Fibroblast of lung (primary cell): ENCODE measurements around the gene ADAMTS6. TPM values are rescaled to one million over a fixed set of nuclear protein-coding genes. Genes with fewer than 3 reads are reported as not detected.

Experiments
- DNase-seq, 2 donors: peaks; one replicate each; pipeline versions ENCODE4 v3.0.0 to v3.0.0-alpha.2; 2010; ENCODE audit warnings: low read depth in 2 of 2
- H2AFZ ChIP-seq: 2 replicates; pipeline ENCODE4 v1.5.1; 2012; ENCODE audit warnings: low read length, control low read depth, inconsistent platforms
- H3K27ac ChIP-seq: 2 replicates; pipeline ENCODE4 v1.5.1; 2011; ENCODE audit warnings: low read length, control low read depth; ENCODE audit not compliant: insufficient read depth
- H3K27me3 ChIP-seq: 2 replicates; pipeline ENCODE4 v1.5.1; 2011; ENCODE audit warnings: mild to moderate bottlenecking, low read length; ENCODE audit not compliant: control insufficient read depth, insufficient read depth
- H3K36me3 ChIP-seq: 2 replicates; pipeline ENCODE4 v1.5.1; 2011; ENCODE audit warnings: low read length; ENCODE audit not compliant: control insufficient read depth, insufficient read depth
- H3K4me1 ChIP-seq: 2 replicates; pipeline ENCODE4 v1.5.1; 2011; ENCODE audit warnings: low read length; ENCODE audit not compliant: control insufficient read depth, insufficient read depth; ENCODE audit errors: extremely low read depth
- H3K4me2 ChIP-seq: 2 replicates; pipeline ENCODE4 v1.5.1; 2011; ENCODE audit warnings: low read length, control low read depth; ENCODE audit not compliant: insufficient read depth; ENCODE audit errors: extremely low read depth
- H3K4me3 ChIP-seq, 4 experiments: fragments of 200-600 bp in 1 of 4; sonication (generic) in 1 of 4; replicated peaks in 1 of 4; 2 replicates each; pipeline ENCODE4 v1.5.1; 2011 to 2016; ENCODE audit warnings: low read length in 4 of 4, low read depth in 3 of 4, mild to moderate bottlenecking in 3 of 4, control low read depth in 2 of 4, inconsistent platforms in 1 of 4, mixed read lengths in 1 of 4; ENCODE audit not compliant: insufficient read depth in 1 of 4; ENCODE audit errors: control extremely low read depth in 1 of 4
- H3K79me2 ChIP-seq: 2 replicates; pipeline ENCODE4 v1.5.1; 2012; ENCODE audit warnings: mild to moderate bottlenecking, low read length, inconsistent platforms; ENCODE audit not compliant: control insufficient read depth, insufficient read depth
- H3K9ac ChIP-seq: 2 replicates; pipeline ENCODE4 v1.5.1; 2011; ENCODE audit warnings: mild to moderate bottlenecking, low read length, control low read depth; ENCODE audit not compliant: insufficient read depth
- H3K9me3 ChIP-seq: 2 replicates; pipeline ENCODE4 v1.5.1; 2012; ENCODE audit warnings: low read depth, low read length; ENCODE audit not compliant: control insufficient read depth, insufficient read depth
- H4K20me1 ChIP-seq: 2 replicates; pipeline ENCODE4 v1.5.1; 2011; ENCODE audit warnings: low read length; ENCODE audit not compliant: control insufficient read depth, insufficient read depth; ENCODE audit errors: extremely low read depth
- EZH2 ChIP-seq: IDR thresholded peaks from 2 replicates; pipeline ENCODE4 v1.5.1; 2012; ENCODE audit warnings: low read length, control low read depth, mild to moderate bottlenecking; ENCODE audit errors: missing control alignments
- polyA plus RNA-seq, 2 donors: library from polyadenylated mRNA; depleted of rRNA in 1 of 2; stranded (reverse) in 1 of 2; unstranded in 1 of 2; fragments of >200 nt; gene quantifications; 2 replicates each; pipeline ENCODE4 v1.2.1, GENCODE V29; 2011 to 2012; ENCODE audit warnings: missing spikeins in 1 of 2
- total RNA-seq: library from RNA; depleted of rRNA; stranded (reverse); fragments of >200 nt; gene quantifications from 2 replicates; pipeline ENCODE4 v1.2.1, GENCODE V29; 2014
- TF ChIP-seq, protein P1 (sequence below), 2 donors: IDR thresholded peaks in 1 of 2; conservative IDR thresholded peaks in 1 of 2; 1 replicate in 1 of 2; 2 replicates in 1 of 2; pipeline ENCODE4 v1.5.1; 2011 to 2012; ENCODE audit warnings: low read length in 2 of 2, control low read depth in 1 of 2, inconsistent platforms in 1 of 2, low read depth in 1 of 2, mild to moderate bottlenecking in 1 of 2

ADAMTS6 gene
- total and polyA plus RNA-seq, 2 donors (not counting 1 experiment from before 2014, with no cell fraction given): 7.5 to 45.2 TPM

DNA sequence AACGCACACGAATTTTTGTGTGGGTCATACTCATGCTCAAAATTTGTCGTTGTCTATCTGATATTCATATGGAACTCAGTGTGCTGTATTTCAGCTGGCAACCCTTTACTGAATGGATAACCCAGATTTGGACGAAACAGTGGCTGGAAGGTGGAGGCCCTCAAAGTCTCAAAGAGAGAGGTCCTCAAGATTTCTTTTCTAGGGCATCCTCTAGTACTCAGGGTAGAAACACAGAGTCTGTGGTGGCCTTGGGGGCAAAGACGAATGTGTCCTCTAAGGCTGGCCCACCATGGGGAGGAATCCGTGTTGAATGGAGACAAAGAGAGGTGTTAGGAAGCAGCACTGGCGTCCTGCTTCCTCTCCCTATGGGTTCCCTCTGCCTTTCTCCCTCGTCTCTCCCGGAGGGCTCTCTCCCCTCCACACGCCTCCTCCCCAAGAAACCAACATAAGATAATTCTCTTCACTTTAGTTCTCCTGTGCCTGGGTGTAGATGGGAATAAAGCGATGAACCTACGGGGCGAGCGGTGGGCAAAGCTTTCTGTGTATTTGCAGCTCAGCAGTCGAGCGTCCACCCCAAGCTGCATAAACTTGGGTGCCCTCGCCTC is 379.2 kb downstream of the ADAMTS6 start:
- Histone ChIP-seq H3K4me3 (peak overlapping the region in 2 of 4 experiments; percentile 33 to 60), H3K79me2 (no peaks in the 10 kb centered on the region), H3K9me3 (no peaks in the 10 kb centered on the region), H3K4me1 (peaks cover 12% of the 10 kb centered on the region), H3K4me2 (peak overlapping the region; percentile 66), H4K20me1 (no peaks in the 10 kb centered on the region), H3K27ac (peak overlapping the region; percentile 49), H2AFZ (peak overlapping the region; percentile 92), H3K36me3 (no peaks in the 10 kb centered on the region), H3K9ac (peak overlapping the region; percentile 73), H3K27me3 (no peaks in the 10 kb centered on the region)
- DNase-seq: peak; percentile 8 to 22
- no peak for TF ChIP-seq EZH2
- TF ChIP-seq, protein P1, sequence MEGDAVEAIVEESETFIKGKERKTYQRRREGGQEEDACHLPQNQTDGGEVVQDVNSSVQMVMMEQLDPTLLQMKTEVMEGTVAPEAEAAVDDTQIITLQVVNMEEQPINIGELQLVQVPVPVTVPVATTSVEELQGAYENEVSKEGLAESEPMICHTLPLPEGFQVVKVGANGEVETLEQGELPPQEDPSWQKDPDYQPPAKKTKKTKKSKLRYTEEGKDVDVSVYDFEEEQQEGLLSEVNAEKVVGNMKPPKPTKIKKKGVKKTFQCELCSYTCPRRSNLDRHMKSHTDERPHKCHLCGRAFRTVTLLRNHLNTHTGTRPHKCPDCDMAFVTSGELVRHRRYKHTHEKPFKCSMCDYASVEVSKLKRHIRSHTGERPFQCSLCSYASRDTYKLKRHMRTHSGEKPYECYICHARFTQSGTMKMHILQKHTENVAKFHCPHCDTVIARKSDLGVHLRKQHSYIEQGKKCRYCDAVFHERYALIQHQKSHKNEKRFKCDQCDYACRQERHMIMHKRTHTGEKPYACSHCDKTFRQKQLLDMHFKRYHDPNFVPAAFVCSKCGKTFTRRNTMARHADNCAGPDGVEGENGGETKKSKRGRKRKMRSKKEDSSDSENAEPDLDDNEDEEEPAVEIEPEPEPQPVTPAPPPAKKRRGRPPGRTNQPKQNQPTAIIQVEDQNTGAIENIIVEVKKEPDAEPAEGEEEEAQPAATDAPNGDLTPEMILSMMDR (conservative IDR thresholded peaks at IDR 0.05 in 1 of 2, IDR thresholded peaks at IDR 0.05 in 1 of 2; ENCODE audit: low read depth in 1 of 2, low read length in 2 of 2): no peak

DNA sequence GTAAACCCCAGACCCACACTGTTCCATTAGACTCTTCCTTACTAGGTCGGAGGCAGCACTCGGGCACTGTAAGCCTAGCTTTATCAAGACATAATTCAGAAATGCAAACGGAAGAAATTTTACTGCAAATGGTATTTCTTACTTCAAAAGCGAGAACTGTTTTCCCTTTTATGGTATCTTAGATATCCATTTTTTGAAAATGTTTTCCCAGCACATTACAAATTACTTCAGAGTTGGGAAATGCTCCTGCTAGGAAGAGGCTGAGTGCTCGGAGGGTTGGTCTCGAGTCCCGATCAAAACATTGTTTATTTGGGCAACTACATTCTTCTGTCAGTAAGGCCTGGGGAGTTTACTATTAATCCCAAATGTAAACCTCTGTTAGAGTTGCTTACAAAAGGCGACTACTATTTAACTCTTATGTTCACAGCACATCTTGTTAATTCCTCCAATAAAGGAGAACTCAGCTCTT is 380.1 kb downstream of the ADAMTS6 start:
- peak in 1 of 2 donors; percentile 80 for DNase-seq
- no peak overlapping the region for H3K4me3 ChIP-seq
- H3K27me3 ChIP-seq: no peaks in the 10 kb centered on the region
- H3K27ac ChIP-seq: peak overlapping the region; percentile 61
- H3K4me1 ChIP-seq: peaks cover 12% of the 10 kb centered on the region
- peak overlapping the region; percentile 29 for H3K4me2 ChIP-seq
- no peaks in the 10 kb centered on the region for H3K79me2 ChIP-seq
- H3K9ac ChIP-seq: no peak overlapping the region
- peak overlapping the region; percentile 54 for H2AFZ ChIP-seq
- no peaks in the 10 kb centered on the region for H4K20me1 ChIP-seq
- H3K9me3 ChIP-seq: no peaks in the 10 kb centered on the region
- H3K36me3 ChIP-seq: no peaks in the 10 kb centered on the region
- TF ChIP-seq, protein P1 (conservative IDR thresholded peaks at IDR 0.05 in 1 of 2, IDR thresholded peaks at IDR 0.05 in 1 of 2; ENCODE audit: low read depth in 1 of 2, low read length in 2 of 2): no peak
- no peak for TF ChIP-seq EZH2

DNA sequence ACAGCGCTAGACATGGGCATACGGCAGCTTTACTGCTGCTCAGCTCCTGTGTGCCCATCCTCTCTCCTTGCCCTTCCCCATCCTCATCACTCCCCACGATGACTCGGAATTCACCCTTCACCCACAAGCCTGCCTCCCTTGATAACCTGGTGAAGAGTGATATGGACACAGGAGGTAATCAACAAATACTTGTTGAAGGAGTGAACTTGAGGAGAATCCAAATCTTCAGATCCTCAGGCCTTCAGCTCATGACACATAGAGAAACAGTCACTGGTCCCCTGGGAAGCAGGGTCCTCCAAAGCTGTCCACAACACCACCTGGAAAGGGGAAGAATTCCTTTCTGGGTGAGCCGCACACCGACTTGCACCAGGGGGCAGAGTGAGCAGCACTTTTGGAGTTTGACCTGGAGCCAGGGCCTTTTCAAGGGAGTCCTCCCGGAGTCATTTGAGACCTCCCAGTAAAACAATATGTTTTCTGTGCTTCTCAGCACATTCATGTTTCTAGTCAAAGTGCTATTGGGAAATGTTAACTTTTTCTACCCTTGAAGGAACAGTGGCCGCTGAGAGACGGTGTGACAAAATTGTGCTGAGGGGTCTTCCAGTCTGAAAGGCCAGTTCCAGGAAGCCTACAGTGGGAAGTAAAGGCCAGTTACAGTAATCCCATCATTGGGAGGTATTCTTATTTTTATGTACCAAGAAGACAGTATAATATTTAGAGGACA is 380.6 kb downstream of the ADAMTS6 start:
- H3K4me1 ChIP-seq: peaks cover 12% of the 10 kb centered on the region
- no peak overlapping the region for H3K9ac ChIP-seq
- H4K20me1 ChIP-seq: no peaks in the 10 kb centered on the region
- TF ChIP-seq EZH2: no peak
- TF ChIP-seq, protein P1 (conservative IDR thresholded peaks at IDR 0.05 in 1 of 2, IDR thresholded peaks at IDR 0.05 in 1 of 2; ENCODE audit: low read depth in 1 of 2, low read length in 2 of 2): peak; percentile 75 to 87
- H3K27ac ChIP-seq: peak overlapping the region; percentile 61
- peak overlapping the region; percentile 54 for H2AFZ ChIP-seq
- no peak overlapping the region for H3K4me3 ChIP-seq
- no peaks in the 10 kb centered on the region for H3K36me3 ChIP-seq
- H3K79me2 ChIP-seq: no peaks in the 10 kb centered on the region
- H3K4me2 ChIP-seq: peak overlapping the region; percentile 70
- DNase-seq: peak; percentile 77 to 91
- H3K9me3 ChIP-seq: no peaks in the 10 kb centered on the region
- no peaks in the 10 kb centered on the region for H3K27me3 ChIP-seq
